ENCODE measurements around the gene FOXA1. TPM values are rescaled to one million over a fixed set of nuclear protein-coding genes. Genes with fewer than 3 reads are reported as not detected.

FOXA1 gene
- total and polyA plus RNA-seq, 4 donors = 8.0 to 37.5 (median 16.1) TPM

GRCh38 chr14:37590428-37591139, 4.5 kb downstream of the FOXA1 start:
- no peak for DNase-seq (ENCODE audit: low spot score)
- Histone ChIP-seq H3K9ac (ENCODE audit: low read depth in 1 of 2, low read length in 2 of 2) (peak overlapping the region; percentile 20 to 93), H3K4me3 (ENCODE audit: low read depth in 1 of 3, low read length in 3 of 3) (peak overlapping the region; percentile 38 to 92 (median 71)), H3K27ac (ENCODE audit: low read depth in 1 of 2, low read length in 2 of 2) (peak overlapping the region; percentile 87 to 94), H3K27me3 (ENCODE audit: control insufficient read depth in 4 of 4, insufficient read depth in 4 of 4, low read length in 3 of 4) (no peaks in the 10 kb centered on the region), H3K9me3 (ENCODE audit: control insufficient read depth in 4 of 4, low read length in 3 of 4) (no peaks in the 10 kb centered on the region), H3K36me3 (ENCODE audit: control insufficient read depth in 4 of 4, insufficient read depth in 3 of 4, low read depth in 1 of 4, low read length in 3 of 4) (peaks cover 0 to 1% (median 0%) of the 10 kb centered on the region in 4 donors), H3K4me1 (ENCODE audit: control insufficient read depth in 4 of 4, insufficient read depth in 4 of 4, low read length in 3 of 4) (peaks cover 0 to 2% (median under 1%) of the 10 kb centered on the region in 4 donors)
- TF ChIP-seq YY1 (IDR thresholded peaks at IDR 0.05) = no peak
- TF ChIP-seq EGR1 (IDR thresholded peaks at IDR 0.05; ENCODE audit: low read depth in 2 of 2) = no peak
- no peak for TF ChIP-seq RAD21 (IDR thresholded peaks at IDR 0.05)
- peak; percentile 7 for TF ChIP-seq TAF1 (conservative IDR thresholded peaks at IDR 0.05)
- TF ChIP-seq CTCF (IDR thresholded peaks at IDR 0.05; ENCODE audit: low read depth, low read length, missing input control) = no peak
- TF ChIP-seq FOXA1 (IDR thresholded peaks at IDR 0.05) = no peak
- TF ChIP-seq HNF4G (IDR thresholded peaks at IDR 0.05) = no peak
- 6% methylated on average over 4 of the region's 4 CpGs for WGBS

GRCh38 chr14:37589715-37590427, 5.2 kb downstream of the FOXA1 start:
- H3K4me1 ChIP-seq (ENCODE audit: control insufficient read depth in 4 of 4, insufficient read depth in 4 of 4, low read length in 3 of 4) = peaks cover 0 to 2% (median under 1%) of the 10 kb centered on the region in 4 donors
- H3K4me3 ChIP-seq (ENCODE audit: low read depth in 1 of 3, low read length in 3 of 3) = peak overlapping the region; percentile 56 to 92 (median 71)
- no peaks in the 10 kb centered on the region for H3K27me3 ChIP-seq (ENCODE audit: control insufficient read depth in 4 of 4, insufficient read depth in 4 of 4, low read length in 3 of 4)
- H3K9ac ChIP-seq (ENCODE audit: low read depth in 1 of 2, low read length in 2 of 2) = peak overlapping the region; percentile 20 to 93
- peaks cover 0 to 1% (median 0%) of the 10 kb centered on the region in 4 donors for H3K36me3 ChIP-seq (ENCODE audit: control insufficient read depth in 4 of 4, insufficient read depth in 3 of 4, low read depth in 1 of 4, low read length in 3 of 4)
- H3K9me3 ChIP-seq (ENCODE audit: control insufficient read depth in 4 of 4, low read length in 3 of 4) = no peaks in the 10 kb centered on the region
- DNase-seq (ENCODE audit: low spot score) = no peak
- peak overlapping the region; percentile 87 to 94 for H3K27ac ChIP-seq (ENCODE audit: low read depth in 1 of 2, low read length in 2 of 2)
- TF ChIP-seq YY1 (IDR thresholded peaks at IDR 0.05) (peak; percentile 74), NR2F2 (IDR thresholded peaks at IDR 0.05) (no peak), RAD21 (IDR thresholded peaks at IDR 0.05) (peak in 1 of 2 donors; percentile 11)
- 5% methylated on average over 6 of the region's 6 CpGs for WGBS

GRCh38 chr14:37588956-37589714, 5.9 kb downstream of the FOXA1 start:
- H3K27ac ChIP-seq (ENCODE audit: low read depth in 1 of 2, low read length in 2 of 2) = peak overlapping the region; percentile 76 to 86
- no peak for DNase-seq (ENCODE audit: low spot score)
- H3K9ac ChIP-seq (ENCODE audit: low read depth in 1 of 2, low read length in 2 of 2) = peak overlapping the region; percentile 20 to 93
- no peaks in the 10 kb centered on the region for H3K27me3 ChIP-seq (ENCODE audit: control insufficient read depth in 4 of 4, insufficient read depth in 4 of 4, low read length in 3 of 4)
- peaks cover 0 to 1% (median 0%) of the 10 kb centered on the region in 4 donors for H3K36me3 ChIP-seq (ENCODE audit: control insufficient read depth in 4 of 4, insufficient read depth in 3 of 4, low read depth in 1 of 4, low read length in 3 of 4)
- 3% methylated on average over 16 of the region's 16 CpGs for WGBS
- TF ChIP-seq RXRA (IDR thresholded peaks at IDR 0.05) (peak in 1 of 2 donors; percentile 25), MAX (IDR thresholded peaks at IDR 0.05) (no peak), FOXA1 (IDR thresholded peaks at IDR 0.05) (no peak), CTCF (IDR thresholded peaks at IDR 0.05; ENCODE audit: low read depth, low read length, missing input control) (no peak), ATF3 (IDR thresholded peaks at IDR 0.05) (no peak), HNF4A (conservative IDR thresholded peaks at IDR 0.05) (no peak), RAD21 (IDR thresholded peaks at IDR 0.05) (peak in 1 of 2 donors; percentile 7), NR2F2 (IDR thresholded peaks at IDR 0.05) (no peak), GABPA (IDR thresholded peaks at IDR 0.05 in 1 of 2, conservative IDR thresholded peaks at IDR 0.05 in 1 of 2) (no peak)
- no peaks in the 10 kb centered on the region for H3K9me3 ChIP-seq (ENCODE audit: control insufficient read depth in 4 of 4, low read length in 3 of 4)
- H3K4me1 ChIP-seq (ENCODE audit: control insufficient read depth in 4 of 4, insufficient read depth in 4 of 4, low read length in 3 of 4) = peaks cover 0 to 6% (median 2%) of the 10 kb centered on the region in 4 donors
- H3K4me3 ChIP-seq (ENCODE audit: low read depth in 1 of 3, low read length in 3 of 3) = peak overlapping the region; percentile 55 to 71 (median 56)

All from liver (tissue), 9 donors.